HG03097 (cell line): Measurements from ENCODE around the gene RAVER2.

Experiments
- ATAC-seq: cut with Tn5 transposase; IDR thresholded peaks from one replicate; pipeline ENCODE4 v1.9.1; 2021; ENCODE audit not compliant: unreplicated experiment, low FRiP score

The RAVER2 gene

DNA sequence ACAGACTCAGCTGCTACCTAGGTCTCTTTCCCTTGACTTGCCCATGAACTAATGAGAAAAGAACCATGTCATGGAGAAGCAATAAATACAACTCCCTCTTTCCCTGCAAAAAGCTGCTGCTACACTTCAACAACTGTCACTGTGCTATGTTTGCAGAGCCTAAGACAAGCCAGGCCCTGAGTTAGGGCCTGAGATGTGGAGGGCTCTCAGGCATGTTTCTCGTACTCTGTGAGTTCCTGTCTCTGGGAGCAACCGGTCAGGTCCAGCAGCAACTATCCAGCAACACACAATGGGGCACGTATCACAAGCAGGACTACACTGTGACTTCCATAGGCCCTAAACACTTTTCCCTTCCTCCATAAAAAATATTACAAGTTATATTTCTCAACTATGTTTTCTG lies 129.8 kb downstream of the RAVER2 start:
- ATAC-seq, result no peak

DNA sequence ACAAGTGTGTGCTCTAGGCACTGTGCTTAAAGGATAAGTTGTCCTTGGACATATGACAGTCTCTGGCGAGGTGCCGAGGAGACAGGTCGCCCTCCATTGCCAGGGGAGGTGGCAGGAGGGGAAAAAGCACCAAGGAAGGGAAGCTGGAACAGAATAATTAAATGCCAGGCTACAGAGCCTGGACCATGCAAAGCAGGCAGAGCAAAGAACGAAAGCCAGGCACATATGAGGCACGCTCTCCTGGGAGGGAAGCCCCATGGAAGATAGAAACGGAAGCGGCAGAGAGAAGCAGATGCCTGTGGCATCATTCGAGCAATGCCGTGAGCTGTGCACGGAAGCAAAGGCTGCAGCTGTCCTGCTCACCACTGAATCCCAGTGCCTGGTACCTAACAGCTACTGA lies 130.2 kb downstream of the RAVER2 start:
- no peak for ATAC-seq

DNA sequence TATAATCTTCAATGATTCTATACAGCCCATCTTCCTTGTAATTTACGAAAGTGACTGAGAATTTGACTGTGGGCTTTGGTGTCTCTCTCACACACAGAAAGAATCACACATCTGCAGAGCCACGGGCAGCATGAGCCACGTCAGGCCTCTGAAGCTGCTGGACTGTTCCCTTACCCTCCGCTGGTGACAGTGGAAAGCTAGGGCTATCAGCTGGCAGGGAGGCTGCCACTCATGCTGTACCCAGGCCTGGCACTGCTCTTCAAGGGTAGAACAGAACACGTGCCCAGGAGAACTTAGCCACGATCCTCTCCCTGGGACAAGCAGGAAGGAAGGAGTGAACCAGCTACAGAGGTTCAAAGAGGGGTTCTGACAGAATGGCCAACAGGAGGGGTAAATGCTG lies 130.7 kb downstream of the RAVER2 start:
- no peak for ATAC-seq

DNA sequence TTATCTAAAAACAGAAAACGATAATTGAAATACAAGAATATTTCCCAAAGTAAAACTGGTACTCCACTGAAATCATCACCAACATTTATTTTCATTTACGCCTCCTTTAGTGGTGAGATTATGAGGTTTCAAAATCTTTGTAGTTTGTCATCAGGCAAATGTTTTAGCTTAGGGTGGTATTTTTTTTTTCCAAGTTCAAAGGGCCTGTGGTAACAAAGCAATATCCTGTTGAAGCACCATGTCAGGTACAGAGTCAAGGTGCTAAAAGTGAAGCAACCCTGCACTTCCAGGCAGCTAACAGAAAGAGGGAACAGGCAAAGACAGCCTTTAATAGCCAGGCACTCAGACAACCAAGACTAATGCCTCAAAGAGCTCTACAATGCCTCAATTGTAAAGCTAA lies 132.3 kb downstream of the RAVER2 start:
- no peak for ATAC-seq

DNA sequence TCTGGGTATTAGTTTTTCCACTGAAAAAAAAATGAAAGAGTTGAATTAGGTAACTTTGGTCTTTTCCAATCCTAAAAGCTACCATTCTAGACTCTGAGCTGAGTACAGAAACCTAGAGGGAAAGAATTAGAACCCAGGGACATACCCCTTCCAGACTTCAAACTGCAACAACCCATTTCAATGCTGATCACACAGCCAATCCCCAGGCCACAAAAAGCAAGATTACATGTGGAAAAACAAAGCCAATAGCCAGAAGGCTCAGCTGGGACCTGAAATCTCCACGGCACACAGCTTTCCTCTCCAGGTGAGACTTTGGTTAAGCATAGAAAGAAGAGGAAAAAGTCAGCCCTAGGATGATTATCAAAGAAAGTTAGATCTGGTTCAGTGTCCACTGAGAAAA lies 132.7 kb downstream of the RAVER2 start:
- ATAC-seq, result no peak

DNA sequence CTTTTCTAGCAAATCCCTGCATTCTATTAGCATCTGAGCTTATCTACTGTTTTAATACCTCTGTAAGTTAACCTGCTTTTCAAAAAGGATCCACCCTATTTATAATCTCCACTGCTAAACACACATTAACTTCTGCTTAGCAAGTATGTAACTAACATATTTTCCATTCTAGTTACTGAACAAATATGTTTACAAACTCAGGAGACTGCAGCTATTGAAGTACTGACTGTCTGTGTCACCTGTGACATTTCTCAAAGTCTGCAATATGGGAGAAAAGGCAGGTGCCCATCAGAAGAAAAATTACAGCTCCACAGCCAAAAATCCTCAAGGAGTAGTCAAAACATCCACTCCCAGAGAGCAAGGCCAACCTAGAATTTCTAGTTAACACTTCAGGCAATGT lies 133.2 kb downstream of the RAVER2 start:
- no peak for ATAC-seq

DNA sequence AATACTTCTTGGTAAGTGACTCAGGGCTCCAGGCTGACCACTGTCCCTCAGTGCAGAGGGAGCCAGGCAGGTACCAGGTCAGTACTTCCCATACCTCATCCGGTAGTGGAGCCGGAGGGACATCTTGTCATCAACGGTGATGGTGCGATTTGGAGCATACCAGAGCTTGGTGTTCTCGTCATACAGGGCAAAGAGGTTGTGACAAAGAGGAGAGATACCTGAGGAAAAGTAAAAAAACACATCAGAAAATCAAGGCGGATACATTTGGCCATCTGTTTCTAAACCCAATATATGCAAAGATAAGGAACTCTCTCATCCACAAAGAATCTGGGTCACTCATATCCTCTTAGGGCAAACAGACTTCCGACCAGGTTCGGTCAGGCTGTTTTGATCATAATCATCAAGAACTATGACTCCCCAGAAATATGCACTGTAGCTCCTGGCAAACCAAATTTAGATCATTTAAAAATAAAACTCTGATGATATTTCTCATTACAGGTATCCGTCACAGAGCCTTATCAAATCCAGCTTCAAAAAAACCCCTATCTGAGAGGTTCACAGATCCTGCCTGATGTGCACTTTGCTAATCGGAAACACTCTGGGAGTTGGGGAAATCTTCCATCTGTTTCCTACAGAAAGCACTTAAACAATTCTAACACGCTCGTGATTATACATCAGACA lies 134.2 kb downstream of the RAVER2 start:
- ATAC-seq, result no peak

DNA sequence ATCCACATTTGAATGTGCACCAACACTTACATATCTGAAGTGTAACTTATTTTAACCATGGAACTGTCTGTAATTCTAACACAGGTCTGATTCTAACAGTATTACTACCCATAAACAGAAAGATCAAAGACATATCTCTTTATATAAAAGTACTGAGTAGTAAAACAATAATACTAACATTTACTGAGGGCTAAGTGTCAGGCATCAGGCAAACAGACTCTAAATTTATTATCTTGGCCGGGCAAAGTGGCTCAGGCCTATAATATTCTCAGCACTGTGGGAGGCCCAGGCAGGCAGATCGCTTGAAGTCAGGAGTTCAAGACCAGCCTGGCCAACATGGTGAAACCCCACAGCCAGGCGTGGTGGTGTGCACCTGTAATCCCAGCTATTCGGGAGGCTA lies 135.6 kb downstream of the RAVER2 start:
- no peak for ATAC-seq

DNA sequence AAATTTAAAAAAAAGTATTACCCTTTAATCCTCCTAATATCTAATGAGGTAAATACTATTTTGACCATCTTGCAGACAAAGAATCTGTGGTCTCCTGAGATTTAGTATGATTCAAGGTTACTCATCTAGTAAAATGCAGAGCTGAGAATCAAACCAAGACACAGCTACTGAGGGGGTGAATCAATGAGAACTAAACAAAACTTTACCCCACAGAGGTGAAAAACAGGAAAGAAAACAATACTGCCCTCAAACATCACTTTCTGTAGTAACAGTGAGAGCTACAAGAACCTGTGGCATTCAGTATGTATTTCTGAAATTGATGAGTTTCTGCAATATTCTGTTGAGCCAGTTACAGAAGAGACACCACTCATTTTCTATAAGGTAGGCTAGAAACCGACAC lies 136.4 kb downstream of the RAVER2 start:
- ATAC-seq, result no peak
